GM19025 (cell line): ENCODE measurements around the gene SEC23A.
A peak's percentile ranks its signal among the peaks of the same experiment; 100 is the strongest.
"Not testable (repeated sequence)": the region's sequence is repeated elsewhere in the genome, so short reads cannot be mapped to it uniquely, and the experiment has no call there.

Experiments used
- ATAC-seq: cut with Tn5 transposase; IDR thresholded peaks from one replicate; pipeline ENCODE4 v1.9.1; 2021; ENCODE audit warnings: mild to moderate bottlenecking, low read depth, moderate library complexity; ENCODE audit not compliant: unreplicated experiment

SEC23A gene

DNA sequence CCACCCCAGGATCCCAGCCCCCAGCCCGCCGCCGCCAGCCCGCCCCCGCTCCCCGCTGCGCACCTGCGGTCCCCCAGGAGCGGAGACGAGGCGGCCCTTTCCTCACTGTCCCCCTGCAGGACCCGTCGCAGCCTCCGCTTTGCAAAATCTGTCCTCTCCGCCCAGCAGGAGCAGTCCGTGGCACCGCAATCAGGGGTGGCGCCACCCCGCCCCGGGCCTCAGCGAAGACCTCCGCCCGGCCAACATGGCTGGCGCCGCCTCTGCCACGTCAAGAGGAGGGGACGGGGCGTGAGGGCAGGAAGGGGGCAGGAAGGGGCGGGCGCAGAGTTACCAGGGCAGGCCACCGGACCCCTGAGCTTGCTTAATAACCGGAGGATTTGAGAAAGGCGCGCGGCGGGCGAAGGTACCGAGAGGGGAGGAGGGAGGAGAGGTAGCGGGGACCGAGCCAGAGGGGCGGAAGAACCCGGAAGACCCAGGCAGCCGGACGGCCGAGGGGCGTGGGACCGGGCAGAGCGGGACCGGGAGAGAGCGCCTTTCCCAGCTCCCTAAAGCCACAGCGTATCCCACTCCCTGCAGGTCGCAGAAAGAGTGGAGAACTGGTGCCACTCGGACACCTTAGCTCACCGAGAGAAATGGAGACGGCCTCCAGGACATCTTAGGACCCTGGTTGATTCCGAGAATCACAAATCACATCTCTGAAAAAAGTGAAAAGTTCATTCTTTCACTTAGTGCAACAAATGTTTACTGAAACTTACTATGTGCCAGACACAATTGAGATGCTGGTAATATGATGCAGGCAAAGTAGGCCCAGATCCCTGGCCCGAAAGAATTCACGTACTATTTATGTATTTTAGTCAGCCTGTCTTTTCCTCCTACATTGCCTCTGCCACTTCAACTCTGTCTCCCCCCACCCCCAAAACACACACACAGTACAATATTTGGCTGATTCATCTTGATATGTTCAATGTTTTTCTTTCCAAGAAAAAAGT, at the start of gene SEC23A:
TSS of gene SEC23A (minus strand) at position 267 of the 989 bp plus-strand sequence. CDS start 7,117 bp downstream, outside the sequence.
- ATAC-seq: peak; percentile 93

DNA sequence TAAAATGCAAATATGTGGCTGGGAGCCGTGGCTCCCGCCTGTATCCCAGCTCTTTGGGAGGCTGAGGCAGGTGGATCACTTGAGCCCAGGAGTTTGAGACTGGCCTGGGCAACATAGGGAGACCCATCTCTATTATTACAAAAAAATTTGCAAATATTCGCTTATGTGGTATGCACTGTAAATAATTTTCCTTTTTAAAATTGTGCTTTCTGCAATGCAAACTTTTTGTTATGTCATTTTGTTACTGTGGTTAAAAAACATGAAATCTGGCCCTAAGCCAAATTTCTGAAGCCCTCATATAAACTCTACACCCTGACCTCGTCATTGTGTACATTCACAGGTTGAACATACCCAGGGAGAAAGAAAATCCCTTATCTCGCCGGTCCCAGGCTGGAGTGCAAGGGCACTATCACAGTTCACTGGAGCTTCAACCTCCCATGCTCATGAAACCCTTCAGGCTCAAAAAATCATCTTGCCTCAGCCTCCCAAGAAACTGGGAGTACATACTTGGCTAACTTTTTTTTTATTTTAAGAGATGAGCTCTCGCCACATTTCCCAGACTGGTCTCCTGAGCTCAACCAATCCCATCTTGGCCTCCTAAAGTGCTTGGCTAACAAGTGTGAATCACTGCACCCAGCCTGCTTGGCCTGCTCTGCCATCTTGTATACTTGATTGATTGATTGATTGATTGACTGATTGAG, 42.4 kb upstream of the SEC23A start:
- no peak for ATAC-seq

- not testable (repeated sequence) for ATAC-seq
Measured at GRCh38 chr14:39143226-39143625, 40.2 kb upstream of the SEC23A start.

GRCh38 chr14:39141623-39142022, 38.6 kb upstream of the SEC23A start:
- not testable (repeated sequence) for ATAC-seq

DNA sequence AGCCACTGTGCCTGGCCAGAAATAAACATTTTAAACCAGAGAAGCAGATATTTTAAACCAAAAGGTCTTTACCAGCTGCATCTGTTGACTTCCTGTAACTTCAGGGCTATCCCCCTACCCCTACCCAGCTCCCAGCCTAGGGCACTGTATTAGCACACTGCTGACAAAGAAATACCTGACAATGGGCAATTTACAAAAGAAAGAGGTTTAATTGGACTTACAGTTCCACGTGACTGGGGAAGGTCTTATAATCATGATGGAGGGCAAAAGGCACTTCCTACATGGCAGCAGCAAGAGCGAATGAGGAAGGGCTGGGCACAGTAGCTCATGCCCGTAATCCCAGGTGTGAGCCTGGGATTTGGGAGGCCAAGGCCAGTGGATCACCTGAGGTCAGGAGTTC, 37.1 kb upstream of the SEC23A start:
- no peak for ATAC-seq

DNA sequence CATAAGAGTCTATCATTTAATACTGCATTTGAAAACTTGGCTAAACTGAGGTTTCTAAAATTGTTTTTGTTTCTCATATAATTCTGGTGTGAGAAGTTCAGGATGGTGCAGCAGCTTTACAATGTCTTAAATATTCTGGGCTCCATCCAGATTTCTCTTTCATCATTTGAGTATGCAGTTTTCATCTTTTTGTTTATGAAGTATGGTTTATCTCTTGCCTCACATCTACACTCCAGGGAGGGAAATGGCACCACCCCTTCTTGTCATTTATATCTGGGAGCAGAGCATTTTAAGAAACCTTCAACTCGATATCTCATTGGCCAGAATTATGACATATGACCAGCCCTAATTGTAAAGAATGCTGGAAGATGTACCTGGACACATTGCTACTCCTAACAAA, 35.4 kb upstream of the SEC23A start:
- no peak for ATAC-seq

GRCh38 chr14:39137835-39138234, 34.8 kb upstream of the SEC23A start:
- not testable (repeated sequence) for ATAC-seq

DNA sequence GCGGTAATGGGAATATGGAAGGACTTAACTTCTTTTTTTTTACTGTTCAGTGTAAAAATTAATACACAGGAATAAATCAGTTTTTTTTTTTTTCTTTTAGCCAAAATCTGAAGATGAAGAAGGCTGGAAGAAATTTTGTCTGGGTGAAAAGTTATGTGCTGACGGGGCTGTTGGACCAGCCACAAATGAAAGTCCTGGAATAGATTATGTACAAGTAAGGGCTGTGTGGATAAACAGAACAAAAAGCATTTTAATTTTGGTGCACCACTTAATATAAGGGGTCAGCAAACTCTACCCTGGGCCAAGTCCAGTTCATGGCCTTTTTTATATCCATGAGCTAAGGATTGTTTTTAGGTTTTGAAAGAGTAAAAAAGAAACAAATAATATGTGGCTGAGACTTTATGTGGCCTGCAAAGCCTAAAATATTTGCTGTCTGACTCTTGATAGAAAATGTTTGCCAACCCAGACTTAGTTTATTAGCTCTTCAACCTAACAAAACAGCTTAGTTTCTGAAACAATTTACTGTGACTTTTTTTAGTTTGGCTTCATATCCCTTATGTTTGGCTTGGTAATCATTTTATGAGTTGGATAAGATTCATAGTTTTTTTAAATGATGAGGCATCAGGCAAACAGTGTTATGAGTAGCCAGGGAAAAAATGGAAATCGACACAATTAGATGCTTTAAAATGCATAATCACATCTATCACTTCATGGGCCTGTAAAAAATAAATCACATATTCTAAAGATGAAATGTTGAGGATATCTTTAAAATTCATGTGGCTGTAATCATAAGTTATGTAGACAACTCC, 19.5 kb upstream of the SEC23A start:
- no peak for ATAC-seq

DNA sequence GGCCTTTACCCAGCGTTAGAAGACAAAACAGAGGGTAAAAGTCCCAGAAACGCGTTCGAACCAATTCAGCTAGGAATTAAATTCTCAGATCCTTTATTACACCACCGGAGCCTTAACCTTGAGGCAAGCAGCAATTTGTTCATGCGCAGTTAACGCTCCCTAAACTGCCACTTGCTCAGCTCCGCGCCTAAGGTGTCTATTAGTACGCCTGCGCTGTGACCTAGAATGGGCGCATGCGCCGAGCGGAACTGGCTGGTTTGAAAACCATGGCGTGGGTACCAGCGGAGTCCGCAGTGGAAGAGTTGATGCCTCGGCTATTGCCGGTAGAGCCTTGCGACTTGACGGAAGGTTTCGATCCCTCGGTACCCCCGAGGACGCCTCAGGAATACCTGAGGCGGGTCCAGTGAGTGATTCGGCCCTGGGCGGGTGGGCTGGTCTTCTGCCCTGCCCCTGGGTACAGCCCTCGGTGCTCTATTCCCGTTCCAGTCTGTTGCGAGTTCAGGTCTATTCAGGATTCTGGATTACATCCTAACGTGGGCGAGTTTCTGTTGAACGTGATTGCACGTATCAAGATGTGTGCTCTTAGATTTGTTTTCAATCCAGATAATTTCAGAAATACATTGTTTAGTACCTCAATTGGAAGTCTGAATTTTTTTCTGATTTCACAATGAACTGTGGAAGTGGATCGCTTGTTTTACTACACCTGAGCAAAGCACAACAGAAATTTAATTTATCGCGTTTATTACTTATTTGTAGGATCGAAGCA, 11.2 kb upstream of the SEC23A start, which contains the start of gene GEMIN2:
TSS of gene GEMIN2 (plus strand) at position 251 of the 766 bp plus-strand sequence. CDS start at position 267, 16 bp downstream.
- peak; percentile 94 for ATAC-seq

DNA sequence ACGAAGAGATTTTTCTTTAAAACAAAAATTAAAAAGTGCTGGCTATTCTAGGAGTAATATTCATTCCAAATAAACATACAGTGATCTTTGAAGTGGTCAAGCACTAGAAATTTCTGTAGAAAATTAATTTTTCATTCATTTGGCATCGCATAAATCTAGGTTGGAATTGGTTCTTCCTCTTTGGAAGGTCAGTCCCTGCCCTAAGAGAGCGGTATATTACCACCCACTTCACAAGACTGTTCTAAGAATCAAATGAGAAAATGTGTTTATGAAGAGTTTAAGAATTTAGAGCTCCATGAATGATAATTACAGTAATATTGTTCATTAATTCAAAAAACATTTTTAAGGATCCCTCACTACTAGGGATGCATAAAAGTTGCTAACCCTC, 10.6 kb upstream of the SEC23A start:
- no peak for ATAC-seq

GRCh38 chr14:39109893-39110715, 7.1 kb upstream of the SEC23A start:
- ATAC-seq: no peak

GRCh38 chr14:39108791-39109190, 5.8 kb upstream of the SEC23A start:
- ATAC-seq: no peak

DNA sequence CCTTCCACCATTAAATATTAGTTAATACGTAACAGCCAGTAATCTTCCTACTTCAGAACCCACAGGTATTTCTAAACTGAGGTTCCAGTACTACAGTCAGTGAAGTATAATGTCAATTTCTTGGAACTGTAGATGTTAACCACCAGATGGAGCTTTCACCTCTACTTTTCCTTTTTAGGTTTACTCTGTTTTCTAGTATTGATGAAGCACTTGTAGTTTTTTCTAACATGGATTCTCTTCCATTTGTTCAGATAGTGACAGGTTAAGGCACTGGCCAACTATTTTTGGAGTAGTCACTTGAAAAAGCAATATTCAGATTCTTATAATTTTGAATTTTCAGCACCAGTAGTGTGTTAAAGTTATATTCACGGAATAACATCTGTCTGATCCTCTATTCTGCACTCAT, 4.6 kb upstream of the SEC23A start:
- ATAC-seq: no peak

DNA sequence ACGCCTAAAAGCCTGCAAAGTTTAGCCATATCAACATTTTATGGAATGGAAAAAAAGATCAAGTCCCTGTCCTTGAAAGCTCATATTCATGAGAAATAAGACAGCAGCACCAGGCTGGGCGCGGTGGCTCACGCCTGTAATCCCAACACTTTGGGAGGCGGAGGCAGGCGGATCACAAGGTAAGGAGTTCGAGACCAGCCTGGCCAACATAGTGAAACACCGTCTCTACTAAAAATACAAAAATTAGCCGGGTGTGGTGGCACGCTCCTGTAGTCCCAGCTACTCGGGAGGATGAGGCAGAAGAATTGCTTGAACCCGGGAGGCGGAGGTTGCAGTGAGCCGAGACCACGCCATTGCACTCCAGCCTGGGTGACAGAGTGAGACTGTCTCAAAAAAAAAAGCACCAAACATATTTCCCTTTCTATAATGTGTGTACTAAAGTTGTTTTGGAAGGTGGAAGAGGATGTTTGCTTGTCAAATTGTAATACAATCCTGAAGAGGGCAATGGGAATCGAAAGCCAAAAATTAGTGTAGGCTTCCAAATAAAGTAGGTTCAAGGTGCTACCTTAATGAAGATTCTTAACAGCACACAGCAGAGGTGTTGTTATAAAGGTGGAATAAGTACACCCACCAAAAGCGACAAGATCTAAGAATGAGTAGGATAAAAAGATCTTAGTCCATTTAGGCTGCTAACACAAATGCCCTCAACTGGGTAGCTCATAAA, 1.2 kb upstream of the SEC23A start:
- ATAC-seq: not testable (repeated sequence)

DNA sequence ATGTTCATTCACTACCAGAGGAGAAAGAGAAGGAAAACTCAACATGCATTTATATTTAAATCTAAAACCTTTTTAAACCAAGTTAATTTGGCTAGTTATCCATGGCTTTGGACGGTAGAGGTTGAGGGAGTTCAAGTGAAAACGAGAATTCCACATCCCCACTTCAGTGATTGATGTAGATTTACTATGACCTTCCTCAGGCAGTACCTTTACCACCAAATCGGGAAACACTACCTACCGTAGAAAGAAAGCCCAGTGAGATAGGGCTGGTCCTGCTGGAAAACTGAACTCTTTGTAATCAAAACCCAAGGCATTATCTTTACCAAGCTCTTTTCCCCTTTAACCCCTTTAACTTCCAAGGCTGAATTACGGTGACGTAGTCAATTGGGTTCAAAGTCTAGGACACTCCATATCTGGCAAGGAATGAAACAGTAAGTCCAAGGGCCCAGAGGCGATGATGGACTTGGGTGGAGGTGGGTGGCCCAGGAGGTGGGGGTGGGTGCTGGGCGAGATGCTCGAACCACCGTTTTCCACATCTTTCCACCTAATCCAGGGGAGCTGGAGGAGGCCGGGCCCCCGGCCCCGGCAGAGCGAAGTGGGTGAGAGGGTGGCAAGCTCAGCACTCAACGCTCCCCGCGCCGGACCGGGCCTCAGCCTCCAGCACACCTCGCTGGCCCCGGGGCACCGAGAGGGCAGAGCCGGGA, 618 bp downstream of the SEC23A start:
- no peak for ATAC-seq

DNA sequence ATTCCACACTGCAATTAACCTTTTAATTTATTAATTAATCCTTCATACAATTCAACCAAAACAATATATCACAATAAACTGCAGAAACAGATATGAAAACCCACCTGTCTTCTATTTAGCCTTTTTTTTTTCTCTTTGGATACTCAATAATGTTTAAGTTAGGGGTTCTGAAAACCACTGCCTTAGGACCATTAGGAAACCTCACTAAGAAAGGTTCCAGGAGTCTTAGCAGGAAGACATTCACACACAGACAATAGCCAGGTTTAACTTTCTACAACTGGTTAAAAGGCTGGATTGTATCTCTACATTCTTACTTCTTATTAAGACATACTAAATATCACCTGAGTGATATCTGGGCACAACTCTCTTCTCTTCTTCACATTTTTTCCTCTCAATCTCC, 3.3 kb downstream of the SEC23A start:
- no peak for ATAC-seq

GRCh38 chr14:39099215-39099614, 3.8 kb downstream of the SEC23A start:
- not testable (repeated sequence) for ATAC-seq

DNA sequence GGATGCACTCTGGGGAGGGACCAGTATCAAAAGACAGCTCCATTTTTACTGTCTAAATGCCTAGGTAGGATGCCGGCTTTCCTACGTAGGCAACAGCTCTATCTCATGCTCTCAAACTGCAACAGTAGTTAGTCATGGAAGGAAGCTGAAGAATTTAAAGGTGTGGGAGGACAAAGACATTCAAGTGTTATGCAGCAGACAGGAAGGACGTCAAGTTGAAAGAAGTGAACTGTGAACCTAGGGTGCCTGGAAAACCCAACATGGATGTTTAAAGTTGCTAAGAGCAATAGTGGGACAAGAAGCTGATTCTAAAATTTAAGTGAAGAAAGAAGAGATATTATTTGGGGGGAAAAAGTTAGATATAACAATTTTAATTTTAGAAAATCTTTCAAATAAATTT, 5.9 kb downstream of the SEC23A start:
- no peak for ATAC-seq
